ENCODE results near the gene FGD4.
A peak's percentile ranks its signal among the peaks of the same experiment; 100 is the strongest.

FGD4 gene

GRCh38 chr12:32671930-32672780, 272.8 kb downstream of the FGD4 start:
- DNase-seq (ENCODE audit: low read depth, low spot score): no peak

GRCh38 chr12:32679091-32679919, 279.9 kb downstream of the FGD4 start, which contains the start of gene DNM1L:
DNM1L (plus strand) TSS chr12:32679301; CDS start chr12:32679364, 63 bp downstream.
- peak; percentile 82 for DNase-seq (ENCODE audit: low read depth, low spot score)

- DNase-seq (ENCODE audit: low read depth, low spot score): no peak
Observed at GRCh38 chr12:32679920-32680237, 280.5 kb downstream of the FGD4 start.

GRCh38 chr12:32680787-32681186, 281.4 kb downstream of the FGD4 start:
- DNase-seq (ENCODE audit: low read depth, low spot score): no peak

- DNase-seq (ENCODE audit: low read depth, low spot score): no peak
Observed at GRCh38 chr12:32681272-32681671, 281.9 kb downstream of the FGD4 start.

GRCh38 chr12:32686340-32686739, 287.0 kb downstream of the FGD4 start:
- DNase-seq (ENCODE audit: low read depth, low spot score): no peak

GRCh38 chr12:32688786-32689185, 289.4 kb downstream of the FGD4 start:
- no peak for DNase-seq (ENCODE audit: low read depth, low spot score)

- no peak for DNase-seq (ENCODE audit: low read depth, low spot score)
Observed at GRCh38 chr12:32690927-32691326, 291.6 kb downstream of the FGD4 start.

DNA sequence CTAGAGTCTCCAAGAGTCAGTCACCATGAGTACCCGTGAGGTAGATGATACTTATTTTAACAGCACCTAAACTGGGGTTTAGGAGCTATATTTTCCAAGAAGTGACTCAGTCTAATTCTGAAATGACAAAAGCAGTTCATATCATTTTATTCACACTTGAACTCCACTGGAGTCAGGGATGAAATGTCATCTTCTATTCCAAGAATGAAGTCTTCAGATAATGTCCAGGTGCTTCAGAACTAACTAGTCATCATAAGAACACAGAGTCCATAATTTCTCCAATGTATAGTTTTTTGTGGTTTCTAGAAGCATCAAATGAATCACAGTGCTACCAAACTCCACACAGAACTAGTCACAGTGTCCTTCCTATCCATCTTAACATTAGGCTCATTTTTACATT, 293.0 kb downstream of the FGD4 start:
- DNase-seq (ENCODE audit: low read depth, low spot score): no peak

DNA sequence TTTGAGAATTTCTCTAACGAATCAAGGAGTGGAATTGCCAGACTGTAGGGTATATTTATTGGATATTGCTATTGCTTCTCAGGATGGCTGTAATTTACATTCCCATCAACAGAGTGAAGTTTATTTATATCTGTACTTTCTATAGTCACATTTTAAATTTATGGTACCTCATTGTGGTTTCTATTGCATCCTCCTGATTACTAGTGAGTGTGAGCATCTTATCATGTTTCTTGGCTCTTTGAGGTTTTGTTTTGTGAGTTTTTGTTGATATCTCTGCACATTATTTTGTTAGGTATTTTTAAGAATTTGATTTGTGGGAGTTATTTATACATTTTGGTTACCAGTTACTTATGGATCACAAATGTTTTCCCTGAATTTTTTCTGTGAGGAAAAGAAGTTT, 293.7 kb downstream of the FGD4 start:
- no peak for DNase-seq (ENCODE audit: low read depth, low spot score)
